Embryonic facial prominence (tissue), 1 donor: Measurements from ENCODE around the gene CEACAM19.
"Not testable (repeated sequence)": the region's sequence is repeated elsewhere in the genome, so short reads cannot be mapped to it uniquely, and the experiment has no call there.

Experiments
- DNase-seq: peaks from one replicate; pipeline ENCODE4 v3.0.0-alpha.2; 2016; ENCODE audit errors: extremely low spot score

Gene CEACAM19

DNA sequence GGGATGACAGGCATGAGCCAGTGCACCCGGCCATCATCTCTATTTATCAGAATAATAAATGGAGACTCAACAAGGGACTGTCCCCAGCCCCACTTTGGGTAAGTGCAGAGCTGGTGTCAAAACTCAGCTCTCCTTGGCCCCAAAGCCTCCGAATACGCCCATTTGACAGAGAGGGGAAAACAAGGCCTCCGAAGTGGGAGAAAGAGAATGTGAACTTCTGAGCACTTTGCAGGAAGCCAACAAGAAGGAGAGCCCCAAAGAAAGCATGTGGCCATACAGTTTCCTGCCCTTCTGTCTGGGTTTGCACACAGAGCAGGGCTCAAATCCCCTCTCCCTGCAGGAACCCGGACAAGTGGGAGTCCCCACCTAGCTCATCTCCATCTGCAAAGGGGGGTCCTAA is 29.3 kb downstream of the CEACAM19 start:
- no peak for DNase-seq

DNA sequence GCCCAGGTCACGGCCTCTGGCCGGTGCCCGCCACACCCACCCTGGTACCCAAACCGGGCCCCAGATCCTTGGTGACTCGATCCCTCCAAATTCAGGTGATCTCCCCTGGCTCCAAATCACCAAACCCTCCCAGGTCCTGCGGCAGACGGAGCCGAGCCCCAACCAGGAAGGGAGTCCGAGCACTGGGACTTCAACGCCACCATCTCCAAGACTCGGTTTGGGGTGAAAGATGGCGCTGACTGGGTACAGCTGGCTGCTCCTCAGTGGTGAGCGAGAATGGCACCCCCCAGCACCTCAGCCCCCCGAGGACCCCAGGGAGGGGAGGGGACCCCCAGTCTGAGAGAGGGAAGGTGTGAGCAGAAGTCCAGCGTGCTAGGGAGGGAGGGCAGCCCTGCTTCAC is 29.9 kb downstream of the CEACAM19 start:
- no peak for DNase-seq

DNA sequence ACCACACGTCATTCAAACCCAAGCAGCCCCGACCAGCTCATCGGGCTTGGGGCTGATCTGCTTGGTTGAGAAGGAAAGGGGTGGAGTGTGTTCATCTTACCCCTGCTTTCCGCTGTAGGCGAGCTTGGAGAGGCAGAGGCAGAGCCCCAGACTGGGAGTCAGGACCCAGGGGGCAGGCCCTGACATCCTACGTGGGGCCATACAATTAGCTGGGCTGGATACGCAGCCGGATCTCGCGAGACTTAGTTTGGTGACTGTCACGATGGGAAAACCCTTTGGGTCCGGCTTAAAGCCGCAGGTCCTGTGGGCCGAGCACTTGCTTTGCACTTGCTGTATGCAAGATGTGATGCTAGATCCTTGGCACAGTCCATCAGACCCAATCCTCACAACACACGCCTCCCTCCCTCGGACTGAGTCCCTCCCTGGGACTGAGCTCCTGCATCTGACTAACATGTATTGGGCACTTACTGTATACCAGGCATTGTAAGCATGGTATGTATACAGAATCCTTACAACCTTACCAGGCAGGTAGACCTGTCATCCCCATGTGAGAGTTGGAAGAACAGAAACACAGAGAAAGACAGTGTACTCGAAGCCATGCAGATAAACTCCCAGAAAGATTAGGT is 31.4 kb downstream of the CEACAM19 start:
- no peak for DNase-seq

DNA sequence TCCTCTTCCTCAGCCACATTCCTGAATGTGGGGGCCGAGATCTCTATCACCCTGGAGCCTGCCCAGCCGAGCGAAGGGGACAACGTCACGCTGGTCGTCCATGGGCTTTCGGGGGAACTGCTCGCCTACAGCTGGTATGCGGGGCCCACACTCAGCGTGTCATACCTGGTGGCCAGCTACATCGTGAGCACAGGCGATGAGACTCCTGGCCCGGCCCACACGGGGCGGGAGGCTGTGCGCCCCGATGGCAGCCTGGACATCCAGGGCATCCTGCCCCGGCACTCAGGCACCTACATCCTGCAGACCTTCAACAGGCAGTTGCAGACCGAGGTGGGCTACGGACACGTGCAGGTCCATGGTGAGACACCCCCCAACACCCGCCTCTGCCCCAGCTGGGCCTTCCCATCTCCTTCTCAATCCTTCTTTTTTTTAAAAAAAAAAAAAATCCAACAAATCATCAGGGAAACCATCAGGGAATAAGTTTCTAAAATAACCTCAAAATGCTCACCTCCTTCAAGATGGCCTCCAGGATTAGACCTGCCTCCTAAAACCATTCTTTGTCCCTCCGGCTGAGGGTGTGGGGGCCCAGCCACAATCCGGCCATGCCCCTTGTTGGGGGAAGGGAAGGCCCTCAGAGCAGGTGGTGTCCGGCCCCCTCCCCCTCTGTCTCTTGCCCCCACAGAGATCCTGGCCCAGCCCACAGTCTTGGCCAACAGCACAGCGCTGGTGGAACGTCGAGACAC is 32.2 kb downstream of the CEACAM19 start:
- no peak for DNase-seq

DNA sequence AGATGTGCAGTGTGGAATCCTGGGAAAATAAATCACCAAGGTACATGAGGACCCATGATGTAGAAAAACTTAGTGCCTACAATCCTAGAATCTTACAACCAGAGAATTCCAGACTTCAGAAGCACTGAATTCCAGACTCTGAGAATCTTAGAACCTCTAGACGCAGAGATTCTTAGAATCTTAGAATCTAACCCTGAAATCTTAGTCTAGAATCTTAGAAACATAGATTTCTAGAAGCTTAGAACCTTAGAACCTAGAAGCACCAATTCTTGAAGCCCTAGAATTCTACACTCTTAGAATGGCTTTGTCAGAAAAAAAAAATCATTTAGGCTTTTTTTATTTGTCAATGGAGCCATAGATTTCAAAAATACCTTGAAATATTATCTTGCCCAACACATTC is 33.7 kb downstream of the CEACAM19 start:
- no peak for DNase-seq

DNA sequence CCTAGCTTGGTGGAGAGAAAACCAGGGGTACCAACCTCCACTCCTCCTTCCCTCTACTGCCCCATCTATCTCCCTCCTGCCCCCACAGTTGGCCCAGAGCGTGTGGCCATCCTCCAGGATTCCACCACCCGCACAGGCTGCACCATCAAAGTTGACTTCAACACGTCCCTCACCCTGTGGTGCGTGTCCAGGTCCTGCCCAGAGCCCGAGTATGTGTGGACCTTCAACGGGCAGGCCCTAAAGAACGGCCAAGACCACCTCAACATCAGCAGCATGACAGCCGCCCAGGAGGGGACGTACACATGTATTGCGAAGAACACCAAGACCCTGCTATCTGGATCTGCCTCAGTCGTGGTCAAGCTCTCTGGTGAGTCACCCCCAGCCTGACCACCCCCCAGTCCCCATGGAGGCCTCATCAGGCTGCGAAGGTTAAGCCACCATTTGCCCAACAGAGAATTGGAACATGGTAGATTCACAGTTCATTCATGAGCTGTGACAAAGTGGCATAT is 34.3 kb downstream of the CEACAM19 start:
- DNase-seq: no peak

DNA sequence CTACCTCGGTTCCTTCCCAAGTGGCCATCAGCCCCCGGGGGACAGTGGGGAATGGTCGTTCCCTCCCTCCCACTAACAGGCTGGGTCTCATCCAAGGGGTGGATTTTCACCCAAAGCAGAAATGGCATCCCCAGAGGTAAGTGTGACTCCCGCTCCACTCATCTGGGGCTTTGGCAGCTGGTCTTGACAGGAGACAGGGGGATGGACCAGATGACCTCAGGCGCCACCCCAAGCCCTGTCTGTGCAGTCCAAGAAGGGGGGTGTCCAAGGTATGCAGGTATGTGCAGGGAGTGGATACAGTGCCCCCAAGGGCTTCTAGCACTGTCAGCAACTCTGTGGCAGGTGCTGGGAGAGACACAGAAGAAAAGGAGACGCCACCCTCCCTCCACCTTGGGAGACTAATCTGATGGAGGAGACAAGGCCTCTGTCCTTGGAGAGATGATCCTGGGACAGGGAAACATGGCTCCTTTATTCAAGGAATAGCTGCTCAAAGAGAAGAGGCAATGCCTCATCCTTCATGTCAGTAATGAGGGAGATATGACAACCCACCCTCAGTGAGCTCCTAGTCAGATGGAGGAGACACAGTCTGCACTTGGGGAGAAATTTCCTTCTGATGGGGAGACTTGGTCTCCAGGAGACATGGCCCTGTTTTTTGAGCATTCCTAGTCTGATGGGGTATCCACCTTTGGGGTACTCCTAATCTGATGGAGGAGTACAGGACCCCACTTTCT is 35.4 kb downstream of the CEACAM19 start:
- DNase-seq: no peak

DNA sequence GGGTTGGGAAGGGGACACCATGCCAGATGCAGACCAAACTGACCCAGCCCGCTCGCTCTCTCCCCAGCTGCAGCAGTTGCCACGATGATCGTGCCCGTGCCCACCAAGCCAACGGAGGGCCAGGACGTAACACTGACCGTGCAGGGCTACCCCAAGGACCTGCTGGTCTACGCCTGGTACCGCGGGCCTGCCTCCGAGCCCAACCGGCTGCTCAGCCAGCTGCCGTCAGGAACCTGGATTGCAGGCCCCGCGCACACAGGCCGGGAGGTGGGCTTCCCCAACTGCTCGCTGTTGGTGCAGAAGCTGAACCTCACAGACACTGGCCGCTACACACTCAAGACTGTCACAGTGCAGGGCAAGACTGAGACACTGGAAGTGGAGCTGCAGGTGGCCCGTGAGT is 36.5 kb downstream of the CEACAM19 start:
- DNase-seq: no peak

DNA sequence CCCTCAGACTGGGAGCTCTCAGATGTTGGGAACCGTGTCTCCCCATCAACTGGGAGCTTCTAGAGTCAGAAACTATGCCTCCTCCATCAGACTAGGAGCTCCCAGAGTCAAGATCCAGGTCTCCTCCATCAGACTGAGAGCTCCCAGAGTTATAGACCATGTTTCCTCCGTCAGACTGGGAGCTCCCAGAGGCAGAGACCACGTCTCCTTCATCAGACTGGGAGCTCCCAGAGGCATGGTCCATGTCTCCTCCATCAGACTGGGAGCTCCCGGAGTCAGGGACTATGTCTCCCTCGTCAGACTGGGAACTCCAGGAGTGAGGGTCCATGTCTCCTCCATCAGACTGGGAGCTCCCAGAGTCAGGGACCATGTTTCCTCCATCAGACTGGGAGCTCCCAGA is 37.7 kb downstream of the CEACAM19 start:
- DNase-seq: no peak

DNA sequence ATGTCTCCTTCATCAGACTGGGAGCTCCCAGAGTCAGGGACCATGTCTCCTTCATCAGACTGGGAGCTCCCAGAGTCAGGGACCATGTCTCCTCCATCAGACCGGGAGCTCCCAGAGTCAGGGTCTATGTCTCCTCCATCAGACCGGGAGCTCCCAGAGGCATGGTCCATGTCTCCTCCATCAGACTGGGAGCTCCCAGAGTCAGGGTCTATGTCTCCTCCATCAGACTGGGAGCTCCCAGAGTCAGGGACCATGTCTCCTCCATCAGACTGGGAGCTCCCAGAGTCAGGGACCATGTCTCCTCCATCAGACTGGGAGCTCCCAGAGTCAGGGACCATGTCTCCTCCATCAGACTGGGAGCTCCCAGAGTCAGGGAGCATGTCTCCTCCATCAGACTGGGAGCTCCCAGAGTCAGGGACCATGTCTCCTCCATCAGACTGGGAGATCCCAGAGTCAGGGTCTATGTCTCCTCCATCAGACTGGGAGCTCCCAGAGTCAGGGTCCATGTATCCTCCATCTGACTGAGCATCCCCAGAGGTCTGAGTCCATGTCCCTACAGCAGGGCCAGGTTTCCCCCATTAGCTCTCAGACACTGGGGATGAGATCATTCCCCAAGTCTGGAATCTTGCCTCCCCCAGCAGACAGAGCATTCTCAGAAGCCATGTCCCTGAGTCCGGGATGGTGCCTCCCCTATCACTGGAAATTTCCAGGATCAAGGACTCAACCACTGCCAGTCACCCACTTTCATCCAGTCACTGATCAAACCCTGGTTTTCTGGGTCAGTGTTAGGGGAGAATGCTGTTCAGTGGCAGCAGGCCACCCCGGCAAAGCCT is 38.4 kb downstream of the CEACAM19 start:
- DNase-seq: not testable (repeated sequence)

DNA sequence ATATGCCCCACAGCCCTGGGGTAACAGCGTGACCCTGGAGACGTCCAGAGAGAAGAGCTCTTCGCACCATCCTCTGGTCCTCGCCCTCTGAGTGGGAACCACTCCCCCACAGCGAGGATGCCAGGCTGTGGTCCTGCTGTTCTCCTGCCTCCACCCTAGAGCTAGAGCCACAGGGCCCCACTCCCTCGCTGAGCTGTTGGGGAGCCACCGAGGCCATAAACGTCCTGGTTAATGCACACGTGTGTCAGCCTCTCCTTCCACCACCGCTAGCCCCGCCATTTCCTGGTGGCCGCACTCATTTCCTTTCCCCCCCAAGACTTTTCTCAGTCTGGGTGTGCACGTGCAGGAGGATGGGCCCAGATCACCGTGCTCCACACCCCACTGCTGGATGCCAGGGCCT is 39.2 kb downstream of the CEACAM19 start:
- DNase-seq: no peak

DNA sequence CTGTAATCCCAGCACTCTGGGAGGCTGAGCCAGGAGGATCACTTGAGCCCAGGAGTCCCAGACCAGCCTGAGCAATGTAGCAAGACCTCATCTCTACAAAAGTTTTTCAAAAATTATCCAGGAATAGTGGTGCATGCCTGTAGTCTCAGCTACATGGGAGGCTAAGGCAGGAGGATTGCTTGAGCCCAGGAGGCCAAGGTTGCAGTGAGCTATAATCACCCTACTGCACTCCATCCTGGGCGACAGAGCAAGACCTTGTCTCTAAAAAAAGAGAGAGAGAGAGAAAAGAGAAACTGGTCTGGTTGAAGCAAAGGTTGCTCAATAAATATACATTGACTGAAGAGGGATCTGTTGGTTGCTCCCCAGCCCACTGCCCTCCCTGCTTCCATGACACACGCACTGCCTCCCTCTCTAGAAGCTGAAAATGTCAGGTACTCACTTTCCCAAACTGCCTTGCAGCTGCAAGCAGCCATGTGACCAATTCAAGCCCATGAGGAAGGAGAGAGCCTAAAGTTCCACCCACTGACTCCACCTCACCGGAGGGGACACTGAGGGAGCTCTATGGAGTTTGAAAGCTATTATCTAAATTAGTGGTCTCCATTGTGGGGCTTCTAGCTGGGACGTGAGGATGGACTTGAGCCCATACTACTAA is 41.7 kb downstream of the CEACAM19 start:
- no peak for DNase-seq

DNA sequence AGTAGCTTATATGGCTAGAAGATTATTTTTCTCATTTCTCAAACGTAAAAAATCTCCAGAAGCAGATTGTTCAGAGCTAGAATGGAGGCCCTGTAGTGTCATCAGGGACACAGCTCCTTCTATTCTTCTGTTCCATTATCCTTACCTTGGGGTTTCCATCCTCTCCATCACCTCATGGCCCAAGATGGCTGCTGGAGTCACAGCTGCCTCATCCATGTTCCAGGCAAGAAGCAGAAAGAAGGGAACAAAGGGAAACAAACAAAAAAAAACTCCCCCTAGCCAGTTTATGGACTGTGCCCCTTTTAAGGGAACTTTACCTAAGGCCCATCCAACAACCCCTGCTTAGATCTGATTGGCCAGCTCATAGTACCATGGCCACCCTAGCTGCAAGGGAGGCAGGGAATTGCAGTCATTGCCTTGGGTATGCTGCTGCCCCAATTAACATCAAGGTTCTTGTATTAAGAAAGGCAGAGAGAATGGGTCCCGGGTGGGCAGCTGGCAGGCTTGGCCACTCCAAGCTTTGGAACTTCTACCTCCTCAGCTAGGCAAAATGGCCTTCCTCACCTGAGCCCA is 43.4 kb downstream of the CEACAM19 start:
- no peak for DNase-seq

DNA sequence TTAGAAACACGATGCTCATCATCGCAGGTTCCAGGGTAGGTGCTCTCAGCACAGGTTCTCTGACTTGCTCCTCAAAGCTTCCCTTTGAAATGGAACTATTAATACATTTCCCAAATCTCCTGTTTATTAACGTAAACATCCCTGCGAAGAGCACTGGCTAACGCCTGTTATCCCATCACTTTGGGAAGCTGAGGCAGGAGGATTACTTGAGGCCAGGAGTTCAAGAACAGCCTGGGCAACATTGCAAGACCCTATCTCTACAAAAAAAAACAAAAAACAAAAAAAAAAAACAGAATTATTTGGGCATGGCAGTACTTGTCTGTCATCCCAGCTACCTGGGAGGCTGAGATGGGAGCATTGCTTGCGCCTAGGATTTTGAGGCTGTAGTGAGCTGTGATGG is 46.3 kb downstream of the CEACAM19 start:
- no peak for DNase-seq

DNA sequence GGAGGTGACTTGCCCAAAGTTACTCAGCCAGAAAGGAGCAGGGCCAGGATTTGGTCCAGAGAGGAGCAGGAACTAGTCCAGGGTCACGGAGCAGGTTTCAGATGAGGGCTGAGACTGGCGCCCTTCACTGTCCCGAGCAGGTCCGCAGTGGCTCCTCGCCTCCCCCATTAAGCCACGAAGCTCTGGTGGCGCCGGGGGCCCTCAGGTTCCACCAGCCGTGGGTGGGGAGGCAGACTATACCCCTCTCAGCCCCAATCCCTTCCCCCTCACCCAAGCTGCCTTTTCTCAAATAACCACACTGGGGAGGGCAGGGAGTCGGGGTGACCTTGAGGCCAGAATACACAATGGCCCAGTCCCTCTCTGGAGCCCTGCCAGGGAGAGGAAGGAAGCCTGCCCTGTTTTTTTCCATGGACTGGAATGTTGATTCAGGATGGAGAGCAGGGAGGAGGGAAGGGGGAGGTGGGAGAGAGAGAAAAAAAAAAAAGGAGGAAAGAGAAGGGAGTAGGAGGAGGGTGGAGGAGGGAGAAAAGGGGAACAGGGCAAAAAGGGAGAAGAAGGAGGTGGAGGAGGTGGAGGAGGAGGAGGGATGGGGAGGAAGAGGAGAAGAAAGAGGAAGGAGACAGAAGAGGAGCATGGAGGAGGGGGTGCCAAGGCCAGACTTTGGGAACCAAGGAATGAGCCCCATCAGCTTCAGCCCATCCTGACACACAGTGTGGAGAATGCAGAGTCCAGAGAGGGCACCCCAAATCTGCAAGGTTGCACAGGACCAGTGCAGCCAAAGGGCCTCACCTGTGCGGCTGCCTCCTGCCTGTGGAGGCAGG is 47.4 kb downstream of the CEACAM19 start:
- DNase-seq: peak; percentile 16

DNA sequence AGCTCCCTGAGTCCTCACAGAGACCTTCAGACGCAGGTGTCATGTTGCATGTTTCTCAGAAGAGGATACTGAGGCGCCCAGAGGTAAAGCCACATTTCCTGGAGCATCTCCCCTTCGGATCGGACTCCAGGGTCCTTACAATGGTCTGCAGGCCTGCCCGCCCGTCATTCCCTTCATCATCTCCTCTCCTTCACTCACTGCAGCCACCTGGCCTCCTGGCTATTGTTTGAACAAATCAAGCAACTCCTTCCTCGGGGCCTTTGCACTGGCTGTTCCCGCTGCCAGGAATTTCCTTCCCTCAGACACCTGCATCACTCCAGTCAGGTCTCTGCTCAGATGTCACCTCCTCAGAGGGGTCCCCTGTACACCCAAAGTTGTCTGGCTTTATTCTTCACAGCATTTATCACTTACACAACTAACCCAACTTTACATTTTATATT is 48.0 kb downstream of the CEACAM19 start:
- DNase-seq: no peak

DNA sequence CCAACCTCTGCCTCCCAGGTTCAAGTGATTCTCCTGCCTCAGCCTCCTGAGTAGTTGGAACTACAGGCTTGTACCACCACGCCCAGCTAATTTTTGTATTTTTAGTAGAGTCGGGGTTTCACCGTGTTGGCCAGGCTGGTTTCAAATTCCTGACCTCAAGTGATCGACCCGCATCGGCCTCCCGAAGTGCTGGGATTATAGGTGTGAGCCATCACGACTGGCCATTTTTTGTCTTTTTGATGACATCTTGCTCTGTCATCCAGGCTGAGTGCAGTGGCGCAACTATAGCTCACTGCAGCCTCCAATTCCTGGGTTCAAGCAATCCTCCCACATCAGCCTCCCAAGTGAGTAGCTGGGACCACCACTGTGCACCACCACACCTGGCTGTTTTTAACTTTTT is 49.1 kb downstream of the CEACAM19 start:
- not testable (repeated sequence) for DNase-seq

DNA sequence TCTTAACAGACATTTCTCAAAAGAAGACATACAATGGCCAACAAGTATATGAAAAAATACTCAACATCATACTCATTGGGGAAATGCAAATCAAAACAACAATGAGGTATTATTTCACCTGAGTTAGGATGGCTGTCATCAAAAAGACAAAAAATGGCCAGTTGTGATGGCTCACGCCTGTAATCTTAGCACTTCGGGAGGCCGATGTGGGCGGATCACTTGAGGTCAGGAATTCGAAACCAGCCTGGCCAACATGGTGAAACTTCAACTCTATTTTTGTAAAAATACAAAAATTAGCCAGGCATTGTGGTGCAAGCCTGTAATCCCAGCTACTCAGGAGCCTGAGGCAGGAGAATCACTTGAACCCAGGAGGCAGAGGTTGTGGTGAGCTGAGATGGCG is 49.7 kb downstream of the CEACAM19 start:
- no peak for DNase-seq

DNA sequence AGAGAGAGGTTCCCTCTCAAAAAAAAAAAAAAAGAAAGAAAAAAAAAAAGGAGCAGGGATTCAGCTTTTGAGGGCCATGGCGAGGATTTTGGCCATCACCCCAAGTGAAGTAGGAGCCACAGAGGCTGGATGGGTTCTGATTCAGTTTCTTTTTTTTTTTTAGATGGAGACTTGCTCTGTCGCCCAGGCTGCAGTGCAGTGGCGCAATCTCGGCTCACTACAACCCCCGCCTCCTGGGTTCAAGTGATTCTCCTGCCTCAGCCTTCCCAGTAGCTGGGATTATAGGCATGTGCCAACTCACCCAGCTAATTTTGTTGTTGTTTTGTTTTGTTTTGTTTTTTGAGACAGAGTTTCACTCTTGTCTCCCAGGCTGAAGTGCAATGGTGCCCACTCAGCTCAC is 50.1 kb downstream of the CEACAM19 start:
- DNase-seq: not testable (repeated sequence)
